ENCODE data around the gene SSTR4.

GRCh38 chr20:23019403-23019802, 15.7 kb upstream of the SSTR4 start:
- TF ChIP-seq CTCF (IDR thresholded peaks at IDR 0.05): no peak
- TF ChIP-seq POLR2A (IDR thresholded peaks at IDR 0.05): no peak

Measured in Peyer's patch (tissue), 4 donors.